H1 (cell line): Measurements from ENCODE around the gene CD52. TPM values are rescaled to one million over a fixed set of nuclear protein-coding genes. Genes with fewer than 3 reads are reported as not detected.

Experiments used
- CTCF ChIA-PET: fragments of 300-600 bp; sonication (Branson Sonifier 250); formaldehyde crosslinking; loops from one replicate; lab custom pipeline; 2021; ENCODE audit not compliant: partially characterized antibody; lab: Charles Lee
- POLR2A ChIA-PET: fragments of 300-600 bp; sonication (Branson Sonifier 250); formaldehyde crosslinking; loops from one replicate; lab custom pipeline; 2021; ENCODE audit warnings: inconsistent platforms; ENCODE audit not compliant: partially characterized antibody; lab: Charles Lee
- DNase-seq, 2 experiments: peaks; one replicate each; pipeline versions ENCODE4 v3.0.0 to v3.0.0-alpha.2; 2010 to 2022; ENCODE audit warnings: low spot score in 2 of 2, low read depth in 1 of 2, mixed read lengths in 1 of 2
- FAIRE-seq: peaks from 2 replicates; lab custom pipeline; 2011; peaks lifted over from hg19 to GRCh38; lab: Jason Lieb, UNC
- H2AFZ ChIP-seq: 2 replicates; pipeline ENCODE4 v1.8.1; 2012; ENCODE audit warnings: low read length, inconsistent platforms
- H2AK5ac ChIP-seq: 2 replicates; pipeline ENCODE4 v1.6.1; 2013; ENCODE audit warnings: low read depth, low read length
- H2BK120ac ChIP-seq: replicated peaks from 2 replicates; pipeline ENCODE3; 2013; ENCODE audit warnings: low read depth, low read length, inconsistent platforms
- H2BK12ac ChIP-seq: 2 replicates; pipeline ENCODE4 v1.6.1; 2013; ENCODE audit warnings: low read depth, low read length
- H2BK15ac ChIP-seq: 2 replicates; pipeline ENCODE4 v1.6.1; 2013; ENCODE audit warnings: low read length
- H2BK20ac ChIP-seq: 2 replicates; pipeline ENCODE4 v1.6.1; 2013; ENCODE audit warnings: low read length
- H2BK5ac ChIP-seq: 2 replicates; pipeline ENCODE4 v1.6.1; 2013; ENCODE audit warnings: low read depth, low read length
- H3K14ac ChIP-seq: 2 replicates; pipeline ENCODE4 v1.6.1; 2013; ENCODE audit warnings: inconsistent platforms; ENCODE audit not compliant: insufficient read length
- H3K18ac ChIP-seq: 2 replicates; pipeline ENCODE4 v1.6.1; 2013; ENCODE audit warnings: low read length; ENCODE audit errors: extremely low read depth
- H3K23ac ChIP-seq: 2 replicates; pipeline ENCODE4 v1.6.1; 2013; ENCODE audit warnings: inconsistent platforms; ENCODE audit not compliant: insufficient read length
- H3K23me2 ChIP-seq: 2 replicates; pipeline ENCODE4 v1.6.1; 2013; ENCODE audit warnings: low read depth, low read length
- H3K27ac ChIP-seq: 2 replicates; pipeline ENCODE4 v1.6.1; 2011; ENCODE audit warnings: low read depth, low read length, inconsistent platforms
- H3K27me3 ChIP-seq, 4 experiments: replicated peaks in 1 of 4; 1 replicate in 1 of 4; 2 replicates in 3 of 4; pipeline versions ENCODE4 v1.6.1 to v1.8.1; 2011 to 2013; ENCODE audit warnings: low read length in 3 of 4, mild to moderate bottlenecking in 3 of 4, inconsistent platforms in 2 of 4, mixed read lengths in 2 of 4, moderate library complexity in 1 of 4; ENCODE audit not compliant: control insufficient read depth in 3 of 4, insufficient read depth in 3 of 4; ENCODE audit errors: extremely low read depth in 1 of 4
- H3K36me3 ChIP-seq, 4 experiments: 2 replicates each; pipeline versions ENCODE4 v1.6.1 to v1.8.1; 2011 to 2013; ENCODE audit warnings: mild to moderate bottlenecking in 4 of 4, low read length in 3 of 4, moderate library complexity in 2 of 4, control low read depth in 1 of 4, inconsistent platforms in 1 of 4; ENCODE audit not compliant: insufficient read depth in 4 of 4, control insufficient read depth in 2 of 4
- H3K4ac ChIP-seq: replicated peaks from 2 replicates; pipeline ENCODE3; 2013; ENCODE audit warnings: low read length, low read depth, mixed read lengths, inconsistent platforms; ENCODE audit not compliant: insufficient read length
- H3K4me1 ChIP-seq, 4 experiments: replicated peaks in 1 of 4; 1 replicate in 1 of 4; 2 replicates in 3 of 4; pipeline versions ENCODE4 v1.6.1 to v1.8.1; 2011 to 2013; ENCODE audit warnings: low read length in 3 of 4, inconsistent platforms in 2 of 4, mixed read lengths in 1 of 4; ENCODE audit not compliant: insufficient read depth in 4 of 4, control insufficient read depth in 3 of 4
- H3K4me2 ChIP-seq, 2 experiments: 2 replicates each; pipeline versions ENCODE4 v1.6.1 to v1.8.1; 2011 to 2013; ENCODE audit warnings: low read depth in 2 of 2, low read length in 2 of 2, control low read depth in 1 of 2, inconsistent platforms in 1 of 2, mild to moderate bottlenecking in 1 of 2; ENCODE audit not compliant: insufficient read depth in 1 of 2
- H3K4me3 ChIP-seq, 4 experiments: fragments of 200-600, 300-600 bp in 1 of 4; sonication (generic), shearing (Covaris generic), sonication (Bioruptor Twin) in 1 of 4; 2 replicates each; pipeline versions ENCODE4 v1.5.1 to v1.8.1; 2011 to 2016; ENCODE audit warnings: low read length in 4 of 4, low read depth in 3 of 4, control low read depth in 2 of 4, inconsistent platforms in 2 of 4, mild to moderate bottlenecking in 2 of 4, mixed read lengths in 1 of 4, moderate library complexity in 1 of 4; ENCODE audit not compliant: insufficient read depth in 2 of 4; ENCODE audit errors: extremely low read depth in 1 of 4
- H3K56ac ChIP-seq: replicated peaks from 2 replicates; pipeline ENCODE3; 2013; ENCODE audit warnings: low read depth, mild to moderate bottlenecking, mixed read lengths, low read length, inconsistent platforms; ENCODE audit not compliant: insufficient read length
- H3K79me1 ChIP-seq: 2 replicates; pipeline ENCODE4 v1.6.1; 2013; ENCODE audit warnings: low read depth, low read length, control low read depth
- H3K79me2 ChIP-seq, 2 experiments: 2 replicates each; pipeline versions ENCODE4 v1.6.1 to v1.8.1; 2012 to 2013; ENCODE audit warnings: low read length in 2 of 2, mild to moderate bottlenecking in 2 of 2, inconsistent platforms in 1 of 2; ENCODE audit not compliant: insufficient read depth in 2 of 2, control insufficient read depth in 1 of 2
- H3K9ac ChIP-seq, 4 experiments: replicated peaks in 1 of 4; 1 replicate in 1 of 4; 2 replicates in 3 of 4; pipeline versions ENCODE4 v1.6.1 to v1.8.1; 2011 to 2013; ENCODE audit warnings: low read depth in 3 of 4, low read length in 3 of 4, control low read depth in 2 of 4, mild to moderate bottlenecking in 2 of 4, moderate library complexity in 2 of 4, inconsistent platforms in 1 of 4; ENCODE audit errors: extremely low read depth in 1 of 4
- H3K9me3 ChIP-seq, 2 experiments: 2 replicates each; pipeline versions ENCODE4 v1.6.1 to v1.8.1; 2012 to 2013; ENCODE audit warnings: mild to moderate bottlenecking in 2 of 2, moderate library complexity in 2 of 2, control low read depth in 1 of 2, inconsistent platforms in 1 of 2, low read depth in 1 of 2, low read length in 1 of 2, mixed read lengths in 1 of 2; ENCODE audit not compliant: insufficient read depth in 2 of 2
- H4K20me1 ChIP-seq, 2 experiments: replicated peaks in 1 of 2; 2 replicates each; pipeline versions ENCODE3 to v1.8.1; 2011 to 2013; ENCODE audit warnings: inconsistent platforms in 2 of 2, low read length in 2 of 2, mild to moderate bottlenecking in 1 of 2; ENCODE audit not compliant: insufficient read depth in 2 of 2, control insufficient read depth in 1 of 2
- H4K5ac ChIP-seq: 2 replicates; pipeline ENCODE4 v1.6.1; 2013; ENCODE audit warnings: low read length, low read depth, mixed read lengths, inconsistent platforms; ENCODE audit not compliant: insufficient read length
- H4K8ac ChIP-seq: 2 replicates; pipeline ENCODE4 v1.8.0; 2013; ENCODE audit warnings: mild to moderate bottlenecking, moderate library complexity, low read length, inconsistent platforms; ENCODE audit not compliant: insufficient read depth; ENCODE audit errors: extremely low read depth
- H4K91ac ChIP-seq: replicated peaks from 2 replicates; pipeline ENCODE3; 2013; ENCODE audit warnings: low read length, mixed read lengths, inconsistent platforms; ENCODE audit not compliant: insufficient read length
- KDM5A ChIP-seq: fragments of 200-600 bp; IDR thresholded peaks from 2 replicates; pipeline ENCODE4 v1.7.1; 2012; ENCODE audit warnings: mild to moderate bottlenecking, low read length, inconsistent platforms, mixed read lengths
- POU5F1 ChIP-seq: IDR thresholded peaks from 2 replicates; pipeline ENCODE4 v1.6.1; 2011; ENCODE audit warnings: low read depth, mild to moderate bottlenecking, low read length, moderate library complexity
- WGBS, 2 experiments: shearing (Covaris generic) in 1 of 2; methylation state at CpG; one replicate each; pipeline versions ENCODE4 v1.1.6 to v1.1.7; 2013 to 2015; ENCODE audit warnings: low lambda C conversion rate in 2 of 2, mixed read lengths in 2 of 2, inconsistent platforms in 1 of 2, low coverage in 1 of 2, missing lambda C conversion rate in 1 of 2; ENCODE audit not compliant: insufficient replicate concordance in 2 of 2, insufficient coverage in 1 of 2, insufficient read length in 1 of 2; ENCODE audit errors: extremely low coverage in 1 of 2, missing lambda C conversion rate in 1 of 2; 5-methylcytosine and 5-hydroxymethylcytosine counted together
- polyA plus RNA-seq, 7 experiments: library from polyadenylated mRNA; depleted of rRNA in 3 of 7; stranded (reverse) in 5 of 7; unstranded in 2 of 7; fragments of >200 nt in 5 of 7; fragments of 200-250 nt in 2 of 7; gene quantifications; 1 replicate in 5 of 7; 2 replicates in 1 of 7; 4 replicates in 1 of 7; pipeline versions ENCODE4 v1.2.1 to v1.2.3, GENCODE V29; 2011 to 2013; ENCODE audit warnings: missing spikeins in 2 of 7, mixed read lengths in 2 of 7
- total RNA-seq: library from RNA; stranded (reverse); fragmentation: NEBNext Ultra II Directional; extraction: Animal tissue kit (Norgen Biotek cat#: 25700); gene quantifications from 2 replicates; pipeline ENCODE4 v1.2.1, GENCODE V29; 2021

Gene CD52
- total and polyA plus RNA-seq, 2 of the 8 experiments (the other 6 are each of a cell fraction or from before 2014, with no cell fraction given) = 2.4 to 3.1 TPM

DNA sequence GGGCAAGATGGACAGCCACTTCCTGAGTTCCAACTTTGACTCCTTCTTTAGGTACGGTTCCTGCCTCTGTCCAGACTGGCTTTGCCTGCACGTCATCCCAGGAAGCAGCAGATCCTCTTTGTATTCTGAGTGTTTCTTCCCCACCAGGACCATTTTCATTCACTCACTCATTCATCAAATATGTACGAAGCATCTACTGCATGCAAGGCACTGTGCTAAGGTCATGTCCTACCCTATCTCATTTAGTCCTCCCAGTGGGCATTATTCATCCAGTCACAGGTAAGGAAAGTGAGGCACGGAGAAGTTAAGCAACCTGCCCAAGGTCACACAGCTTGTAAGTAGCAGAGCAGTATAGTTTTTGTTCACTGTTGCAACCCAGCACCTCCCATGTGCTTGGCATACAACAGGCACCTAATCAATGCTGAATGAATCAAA lies 22.3 kb downstream of the CD52 start:
- Histone ChIP-seq H2AK5ac (no peak overlapping the region), H2BK20ac (no peak overlapping the region), H3K14ac (no peak overlapping the region), H3K56ac (no peak overlapping the region), H3K36me3 (no peaks in the 10 kb centered on the region), H3K27me3 (peaks cover 0 to 11% (median 5%) of the 10 kb centered on the region in 4 experiments; a peak in 5 of 7 replicates), H4K91ac (no peak overlapping the region), H3K9ac (no peak overlapping the region), H3K4ac (no peak overlapping the region), H4K8ac (no peak overlapping the region), H2BK15ac (no peak overlapping the region), H3K4me3 (no peak overlapping the region), H2BK12ac (no peak overlapping the region), H3K18ac (no peak overlapping the region), H3K4me1 (peaks cover 3 to 12% (median 6%) of the 10 kb centered on the region in 4 experiments), H3K27ac (no peak overlapping the region), H3K23ac (no peak overlapping the region), H2BK5ac (no peak overlapping the region), H2BK120ac (no peak overlapping the region), H3K23me2 (peaks cover 8% of the 10 kb centered on the region; the same call in 1 of the 2 replicates), H4K20me1 (no peaks in the 10 kb centered on the region), H3K79me1 (no peaks in the 10 kb centered on the region), H3K79me2 (no peaks in the 10 kb centered on the region), H2AFZ (no peak overlapping the region), H4K5ac (no peak overlapping the region), H3K9me3 (no peaks in the 10 kb centered on the region), H3K4me2 (no peak overlapping the region)
- WGBS, 2 experiments = 93% methylated on average over 4 of the region's 4 CpGs; no CpG with 5 or more reads in 1 of the 2 experiments
- FAIRE-seq = no peak
- POLR2A ChIA-PET = interaction anchor here (0.9 to 6.1 kb wide), 5 partner anchors 8 to 190 kb away, joined by 3 to 44 read pairs (median 5); partner anchors contain the start of gene LIN28A
- DNase-seq = no peak
- CTCF ChIA-PET = interaction anchor here (1.2 to 57.0 kb wide), 10 partner anchors 7 to 77 kb away, joined by 3 to 1530 read pairs (median 5); partner anchors contain the start of genes SH3BGRL3 and UBXN11
- TF ChIP-seq POU5F1 (no peak), KDM5A (no peak)
